HL-60 (cell line): ENCODE results near the gene LILRB4.
"Not testable (repeated sequence)": the region's sequence is repeated elsewhere in the genome, so short reads cannot be mapped to it uniquely, and the experiment has no call there.

Experiments used
- DNase-seq, 2 experiments: peaks; one replicate each; pipeline ENCODE4 v3.0.0-alpha.2; 2010 to 2020; ENCODE audit warnings: low read depth in 1 of 2, low spot score in 1 of 2
- H3K27ac ChIP-seq: fragments of 250-450 bp; sonication (Bioruptor Pico); replicated peaks from 2 replicates; pipeline ENCODE4 v1.5.1; 2020; ENCODE audit warnings: mild to moderate bottlenecking, moderate library complexity
- H3K27me3 ChIP-seq: fragments of 250-450 bp; sonication (Bioruptor Pico); 2 replicates; pipeline ENCODE4 v1.5.1; 2021; ENCODE audit warnings: mild to moderate bottlenecking, moderate library complexity; ENCODE audit not compliant: insufficient read depth, poor library complexity, severe bottlenecking
- H3K4me3 ChIP-seq: replicated peaks from 2 replicates; pipeline ENCODE4 v1.5.1; 2011; ENCODE audit warnings: mild to moderate bottlenecking, control low read depth, low read length; ENCODE audit not compliant: insufficient read depth
- GABPA ChIP-seq: IDR thresholded peaks from 2 replicates; pipeline ENCODE4 v1.6.1; 2012; ENCODE audit warnings: low read depth
- POLR2AphosphoS5 ChIP-seq: IDR thresholded peaks from 2 replicates; pipeline ENCODE4 v1.6.1; 2012; ENCODE audit warnings: low read depth
- SPI1 ChIP-seq: IDR thresholded peaks from 2 replicates; pipeline ENCODE4 v1.6.1; 2012; ENCODE audit warnings: low read depth, mild to moderate bottlenecking, borderline replicate concordance
- TF ChIP-seq, protein P1 (sequence below): IDR thresholded peaks from 2 replicates; pipeline ENCODE4 v1.6.1; 2012; ENCODE audit warnings: low read depth; ENCODE audit not compliant: insufficient replicate concordance
- TF ChIP-seq, protein P2 (sequence below): IDR thresholded peaks from one replicate; pipeline ENCODE4 v1.5.1; 2011; ENCODE audit warnings: low read length, control low read depth, inconsistent platforms; ENCODE audit not compliant: insufficient read depth

Gene LILRB4

DNA sequence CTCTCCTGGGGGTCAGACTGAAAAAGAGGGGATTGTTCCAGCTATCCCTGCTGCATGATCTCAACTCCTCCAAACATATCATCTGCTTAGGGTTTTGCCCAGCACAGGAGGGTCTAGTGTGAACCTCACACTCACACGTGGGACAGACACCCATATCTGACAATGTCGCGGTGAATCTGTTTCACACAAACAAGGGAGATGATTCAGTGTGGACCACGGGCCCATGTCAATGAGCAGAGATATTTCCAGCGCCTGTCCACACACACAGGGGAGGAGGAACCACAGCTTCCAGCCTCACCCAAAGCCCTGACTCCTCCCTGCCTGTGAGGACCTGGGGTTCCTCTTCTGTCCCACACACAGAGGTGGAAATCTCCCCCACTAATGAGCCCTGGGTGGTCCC is 31.9 kb downstream of the LILRB4 start:
- TF ChIP-seq, protein P1, sequence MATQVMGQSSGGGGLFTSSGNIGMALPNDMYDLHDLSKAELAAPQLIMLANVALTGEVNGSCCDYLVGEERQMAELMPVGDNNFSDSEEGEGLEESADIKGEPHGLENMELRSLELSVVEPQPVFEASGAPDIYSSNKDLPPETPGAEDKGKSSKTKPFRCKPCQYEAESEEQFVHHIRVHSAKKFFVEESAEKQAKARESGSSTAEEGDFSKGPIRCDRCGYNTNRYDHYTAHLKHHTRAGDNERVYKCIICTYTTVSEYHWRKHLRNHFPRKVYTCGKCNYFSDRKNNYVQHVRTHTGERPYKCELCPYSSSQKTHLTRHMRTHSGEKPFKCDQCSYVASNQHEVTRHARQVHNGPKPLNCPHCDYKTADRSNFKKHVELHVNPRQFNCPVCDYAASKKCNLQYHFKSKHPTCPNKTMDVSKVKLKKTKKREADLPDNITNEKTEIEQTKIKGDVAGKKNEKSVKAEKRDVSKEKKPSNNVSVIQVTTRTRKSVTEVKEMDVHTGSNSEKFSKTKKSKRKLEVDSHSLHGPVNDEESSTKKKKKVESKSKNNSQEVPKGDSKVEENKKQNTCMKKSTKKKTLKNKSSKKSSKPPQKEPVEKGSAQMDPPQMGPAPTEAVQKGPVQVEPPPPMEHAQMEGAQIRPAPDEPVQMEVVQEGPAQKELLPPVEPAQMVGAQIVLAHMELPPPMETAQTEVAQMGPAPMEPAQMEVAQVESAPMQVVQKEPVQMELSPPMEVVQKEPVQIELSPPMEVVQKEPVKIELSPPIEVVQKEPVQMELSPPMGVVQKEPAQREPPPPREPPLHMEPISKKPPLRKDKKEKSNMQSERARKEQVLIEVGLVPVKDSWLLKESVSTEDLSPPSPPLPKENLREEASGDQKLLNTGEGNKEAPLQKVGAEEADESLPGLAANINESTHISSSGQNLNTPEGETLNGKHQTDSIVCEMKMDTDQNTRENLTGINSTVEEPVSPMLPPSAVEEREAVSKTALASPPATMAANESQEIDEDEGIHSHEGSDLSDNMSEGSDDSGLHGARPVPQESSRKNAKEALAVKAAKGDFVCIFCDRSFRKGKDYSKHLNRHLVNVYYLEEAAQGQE = no peak
- TF ChIP-seq SPI1 (no peak), GABPA (no peak), POLR2AphosphoS5 (no peak)
- TF ChIP-seq, protein P2, sequence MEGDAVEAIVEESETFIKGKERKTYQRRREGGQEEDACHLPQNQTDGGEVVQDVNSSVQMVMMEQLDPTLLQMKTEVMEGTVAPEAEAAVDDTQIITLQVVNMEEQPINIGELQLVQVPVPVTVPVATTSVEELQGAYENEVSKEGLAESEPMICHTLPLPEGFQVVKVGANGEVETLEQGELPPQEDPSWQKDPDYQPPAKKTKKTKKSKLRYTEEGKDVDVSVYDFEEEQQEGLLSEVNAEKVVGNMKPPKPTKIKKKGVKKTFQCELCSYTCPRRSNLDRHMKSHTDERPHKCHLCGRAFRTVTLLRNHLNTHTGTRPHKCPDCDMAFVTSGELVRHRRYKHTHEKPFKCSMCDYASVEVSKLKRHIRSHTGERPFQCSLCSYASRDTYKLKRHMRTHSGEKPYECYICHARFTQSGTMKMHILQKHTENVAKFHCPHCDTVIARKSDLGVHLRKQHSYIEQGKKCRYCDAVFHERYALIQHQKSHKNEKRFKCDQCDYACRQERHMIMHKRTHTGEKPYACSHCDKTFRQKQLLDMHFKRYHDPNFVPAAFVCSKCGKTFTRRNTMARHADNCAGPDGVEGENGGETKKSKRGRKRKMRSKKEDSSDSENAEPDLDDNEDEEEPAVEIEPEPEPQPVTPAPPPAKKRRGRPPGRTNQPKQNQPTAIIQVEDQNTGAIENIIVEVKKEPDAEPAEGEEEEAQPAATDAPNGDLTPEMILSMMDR = no peak
- no peaks in the 10 kb centered on the region for H3K27me3 ChIP-seq
- no peak overlapping the region for H3K4me3 ChIP-seq
- no peak for DNase-seq
- H3K27ac ChIP-seq = no peak overlapping the region

DNA sequence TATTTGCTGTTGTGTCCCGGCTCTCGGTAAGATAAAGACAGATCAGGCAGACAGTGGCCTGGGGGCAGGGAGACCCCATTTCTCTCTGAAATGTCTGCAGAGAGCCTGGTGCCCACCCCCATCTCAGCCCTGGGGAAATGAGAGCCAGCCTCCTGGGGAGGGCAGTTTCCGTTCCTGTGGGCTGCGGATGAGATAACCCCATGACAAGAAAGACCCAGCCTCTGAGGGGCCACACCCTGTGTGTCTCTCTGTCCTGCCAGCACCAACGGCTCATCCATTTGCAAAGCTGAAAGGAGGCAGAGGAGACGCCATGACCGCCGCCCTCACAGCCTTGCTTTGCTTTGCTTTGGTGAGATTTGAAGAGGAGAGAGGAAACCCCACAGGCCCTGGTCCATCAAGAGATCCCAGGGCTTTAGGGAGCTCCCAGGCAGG is 33.3 kb downstream of the LILRB4 start:
- Histone ChIP-seq H3K4me3 (no peak overlapping the region), H3K27ac (no peak overlapping the region), H3K27me3 (no peaks in the 10 kb centered on the region)
- no peak for DNase-seq
- no peak for TF ChIP-seq SPI1
- TF ChIP-seq, protein P1 = no peak
- TF ChIP-seq, protein P2 = no peak
- no peak for TF ChIP-seq GABPA
- TF ChIP-seq POLR2AphosphoS5 = no peak

DNA sequence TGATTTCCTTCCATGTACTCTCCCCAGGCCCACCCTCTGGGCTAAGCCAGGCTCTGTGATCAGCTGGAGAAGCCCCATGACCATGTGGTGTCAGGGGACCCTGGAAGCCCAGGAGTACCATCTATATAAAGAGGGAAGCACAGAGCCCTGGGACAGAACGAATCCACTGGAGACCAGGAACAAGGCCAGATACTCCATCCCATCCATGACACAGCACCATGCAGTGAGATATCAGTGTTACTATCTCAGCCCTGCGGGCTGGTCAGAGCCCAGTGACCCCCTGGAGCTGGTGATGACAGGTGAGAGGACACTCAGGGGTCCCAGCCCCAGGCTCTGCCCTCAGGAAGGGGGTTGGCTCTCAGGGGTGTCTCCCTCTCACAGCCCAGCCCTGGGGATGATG is 34.0 kb downstream of the LILRB4 start:
- H3K4me3 ChIP-seq = no peak overlapping the region
- no peak for DNase-seq
- no peak for TF ChIP-seq GABPA
- no peak for TF ChIP-seq POLR2AphosphoS5
- TF ChIP-seq SPI1 = no peak
- TF ChIP-seq, protein P1 = no peak
- TF ChIP-seq, protein P2 = no peak

DNA sequence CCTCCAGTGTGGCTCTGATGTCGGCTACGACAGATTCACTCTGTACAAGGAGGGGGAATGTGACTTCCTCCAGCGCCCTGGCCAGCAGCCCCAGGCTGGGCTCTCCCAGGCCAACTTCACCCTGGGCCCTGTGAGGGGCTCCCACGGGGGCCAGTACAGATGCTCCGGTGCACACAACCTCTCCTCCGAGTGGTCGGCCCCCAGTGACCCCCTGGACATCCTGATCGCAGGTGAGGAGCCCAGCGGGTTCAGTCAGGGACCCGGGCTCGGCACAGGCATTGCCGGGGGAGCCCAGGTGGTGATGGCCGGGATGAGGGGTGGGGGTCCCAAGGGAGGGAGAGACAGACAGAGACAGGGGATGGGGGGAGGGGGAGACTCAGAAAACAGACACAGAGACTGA is 34.9 kb downstream of the LILRB4 start:
- not testable (repeated sequence) for H3K4me3 ChIP-seq, H3K27ac ChIP-seq, DNase-seq, H3K27me3 ChIP-seq

More for the DNA sequence above, 34.0 kb downstream of the LILRB4 start:
- Histone ChIP-seq H3K27me3 (no peaks in the 10 kb centered on the region), H3K27ac (no peak overlapping the region)
